K562 (cell line): ENCODE results near the gene RDH16. TPM values are rescaled to one million over a fixed set of nuclear protein-coding genes. Genes with fewer than 3 reads are reported as not detected.
A peak's percentile ranks its signal among the peaks of the same experiment; 100 is the strongest.

Experiments
- ARID2 ChIP-seq: fragments of 450-650 bp; IDR thresholded peaks from 2 replicates; pipeline ENCODE4 v1.6.1; 2017; ENCODE audit warnings: antibody characterized with exemption, mild to moderate bottlenecking
- ATF2 ChIP-seq: sonication (generic); formaldehyde crosslinking; IDR thresholded peaks from 2 replicates; pipeline ENCODE4 v1.8.1; 2022; ENCODE audit warnings: missing genetic modification reagents
- DIDO1 ChIP-seq: fragments of 450-650 bp; IDR thresholded peaks from 2 replicates; pipeline ENCODE4 v1.6.1; 2016; ENCODE audit warnings: low read depth, missing biosample characterization, missing genetic modification characterization
- E4F1 ChIP-seq: fragments of 250-450 bp; sonication (Bioruptor Pico); IDR thresholded peaks from 2 replicates; pipeline ENCODE4 v1.5.0; 2021; ENCODE audit warnings: mild to moderate bottlenecking, borderline replicate concordance
- ESRRB ChIP-seq: fragments of 250-450 bp; sonication (Bioruptor Pico); IDR thresholded peaks from 2 replicates; pipeline ENCODE4 v1.5.0; 2020; ENCODE audit warnings: mild to moderate bottlenecking, moderate library complexity, borderline replicate concordance
- GATAD2B ChIP-seq: fragments of 450-650 bp; IDR thresholded peaks from 2 replicates; pipeline ENCODE4 v1.6.1; 2017; ENCODE audit warnings: mild to moderate bottlenecking, borderline replicate concordance
- HDAC1 ChIP-seq, 2 experiments: fragments of 450-650 bp; IDR thresholded peaks; 2 replicates each; pipeline ENCODE4 v1.6.1; 2016 to 2017; ENCODE audit warnings: inconsistent platforms in 1 of 2, mild to moderate bottlenecking in 1 of 2, moderate library complexity in 1 of 2
- HMG20B ChIP-seq: fragments of 250-450 bp; sonication (Bioruptor Pico); IDR thresholded peaks from 2 replicates; pipeline ENCODE4 v1.5.0; 2021; ENCODE audit warnings: mild to moderate bottlenecking
- IRF9 ChIP-seq: fragments of 450-650 bp; IDR thresholded peaks from 2 replicates; pipeline ENCODE4 v1.6.1; 2016; ENCODE audit warnings: missing biosample characterization, missing genetic modification characterization
- MAZ ChIP-seq, 2 experiments: fragments of 450-650 bp in 1 of 2; sonication (generic) in 1 of 2; formaldehyde crosslinking; IDR thresholded peaks in 1 of 2; conservative IDR thresholded peaks in 1 of 2; 2 replicates each; pipeline versions ENCODE4 v1.4.0 to v1.5.0; 2020; ENCODE audit warnings: mild to moderate bottlenecking in 1 of 2, missing genetic modification reagents in 1 of 2
- PCBP2 ChIP-seq: fragments of 200-400 bp; formaldehyde crosslinking; IDR thresholded peaks from 2 replicates; pipeline ENCODE4 v1.6.1; 2018; ENCODE audit warnings: low read length, low read depth, mild to moderate bottlenecking, moderate library complexity; ENCODE audit not compliant: poor library complexity, severe bottlenecking
- PKNOX1 ChIP-seq: fragments of 450-650 bp; IDR thresholded peaks from 2 replicates; pipeline ENCODE4 v1.6.1; 2016
- PURB ChIP-seq: sonication (generic); formaldehyde crosslinking; IDR thresholded peaks from 2 replicates; pipeline ENCODE4 v1.9.0; 2021; ENCODE audit warnings: low read depth, mild to moderate bottlenecking, missing genetic modification reagents
- RB1 ChIP-seq: fragments of 450-650 bp; IDR thresholded peaks from 2 replicates; pipeline ENCODE4 v1.6.1; 2017; ENCODE audit warnings: low read depth, mild to moderate bottlenecking
- SMAD3 ChIP-seq: fragments of 450-650 bp; formaldehyde crosslinking; conservative IDR thresholded peaks from 2 replicates; pipeline ENCODE4 v1.4.0; 2020; ENCODE audit warnings: mild to moderate bottlenecking
- ZBTB49 ChIP-seq: sonication (generic); formaldehyde crosslinking; IDR thresholded peaks from 2 replicates; pipeline ENCODE4 v1.8.0; 2022; ENCODE audit warnings: missing genetic modification reagents, mild to moderate bottlenecking, borderline replicate concordance
- ZNF395 ChIP-seq: fragments of 200-800 bp; sonication (Bioruptor generic); IDR thresholded peaks from 2 replicates; pipeline ENCODE4 v1.6.1; 2017; ENCODE audit warnings: missing genetic modification characterization, missing compliant biosample characterization
- ZNF75A ChIP-seq: fragments of 450-650 bp; formaldehyde crosslinking; IDR thresholded peaks from 2 replicates; pipeline ENCODE4 v1.4.0; 2020; ENCODE audit warnings: mild to moderate bottlenecking
- polyA plus RNA-seq, 8 experiments: library from polyadenylated mRNA; depleted of rRNA in 4 of 8; stranded (reverse) in 5 of 8; unstranded in 3 of 8; fragments of >200 nt; fragmentation: Nextera tagmentation in 2 of 8; fragmentation: Illumina TruSeq in 1 of 8; extraction: Ambion mirVana in 2 of 8; extraction: Trizol in 1 of 8; gene quantifications; 2 replicates each; pipeline versions ENCODE4 v1.2.1 to v1.2.3, GENCODE V29; 2011 to 2014; ENCODE audit warnings: inconsistent platforms in 1 of 8, missing spikeins in 1 of 8
- total RNA-seq, 7 experiments: library from RNA; depleted of rRNA in 6 of 7; stranded (reverse); fragments of >200 nt in 6 of 7; fragmentation: Illumina TruSeq in 2 of 7; extraction: Trizol in 2 of 7; gene quantifications; 2 replicates each; pipeline versions ENCODE4 v1.2.1 to v1.2.3, GENCODE V29; 2011 to 2021; ENCODE audit warnings: low replicate concordance in 1 of 7

Gene RDH16
- total and polyA plus RNA-seq, 9 of the 15 experiments (the other 6 are each of a cell fraction or from before 2014, with no cell fraction given): 0.11 to 0.52 (median 0.22) TPM; not detected in 1

- TF ChIP-seq MAZ (CRISPR knock-in tag; conservative IDR thresholded peaks at IDR 0.05 in 1 of 2, IDR thresholded peaks at IDR 0.05 in 1 of 2) (peak; percentile 53 to 77), E4F1 (CRISPR knock-in tag) (no peak), IRF9 (tag) (no peak), HMG20B (CRISPR knock-in tag) (no peak), PKNOX1 (no peak), DIDO1 (tag) (no peak), ZBTB49 (CRISPR knock-in tag) (no peak), ZNF75A (CRISPR knock-in tag) (no peak), PURB (no peak), ZNF395 (0 out of 2 replicates have a peak, but pooled peaks have one; percentile 12), GATAD2B (no peak), PCBP2 (no peak), HDAC1 (IDR thresholded peaks at IDR 0.05) (0 out of 4 replicates have a peak, but pooled peaks of 1 of the 2 experiments have one; percentile 10), ESRRB (CRISPR knock-in tag) (no peak), ARID2 (peak; percentile 91), ATF2 (no peak), SMAD3 (CRISPR knock-in tag) (no peak), RB1 (peak; percentile 64; the same call in 1 of the 2 replicates)
Observed at GRCh38 chr12:56987551-56988053, 30.2 kb upstream of the RDH16 start (continued).
